NCI-H2196 (cell line): ENCODE data around the gene MCTP2.
"Not testable (repeated sequence)": the region's sequence is repeated elsewhere in the genome, so short reads cannot be mapped to it uniquely, and the experiment has no call there.

ENCODE experiments used
- DNase-seq: peaks from one replicate; lab custom pipeline; 2025; ENCODE audit not compliant: unreplicated experiment; lab: John Stamatoyannopoulos, UW

The MCTP2 gene

DNA sequence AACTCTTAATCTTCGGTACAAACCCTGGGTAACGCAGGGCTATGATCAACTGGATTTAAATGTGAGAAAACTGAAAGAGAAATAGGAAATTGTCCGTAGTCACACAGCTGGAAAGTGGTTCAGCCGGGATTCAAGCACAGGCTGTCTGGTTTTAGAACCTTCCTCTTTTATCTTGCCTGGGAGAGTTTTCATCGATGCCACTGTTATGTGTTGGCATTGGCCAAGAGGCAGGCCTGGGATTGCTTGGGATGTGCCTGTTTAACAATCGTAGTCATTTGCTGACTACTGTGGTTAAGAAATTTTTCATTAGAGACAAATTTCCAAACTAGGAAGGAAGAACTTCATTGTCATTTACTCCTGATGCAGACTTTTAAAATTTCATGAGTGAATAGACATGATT lies 4.3 kb downstream of the MCTP2 start:
- no peak for DNase-seq

DNA sequence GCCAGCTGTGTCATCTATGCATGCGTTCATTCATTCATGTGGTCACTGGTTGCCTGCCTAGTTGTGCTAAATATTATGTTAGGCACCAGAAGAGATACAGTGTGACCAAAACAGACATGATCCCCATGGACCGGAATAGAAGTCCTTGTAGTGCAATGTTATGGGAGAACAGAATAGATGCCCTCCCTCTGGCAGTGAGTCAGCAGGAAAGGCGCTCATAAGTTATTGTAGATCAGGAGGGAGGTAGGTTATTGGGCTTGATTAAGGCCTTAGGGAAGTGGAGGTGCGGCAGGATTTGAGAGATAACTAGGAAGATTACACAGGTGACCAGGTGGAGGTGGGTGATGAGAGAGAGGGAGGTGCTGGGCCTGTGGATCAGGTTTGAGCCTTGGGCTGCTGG lies 5.2 kb downstream of the MCTP2 start:
- DNase-seq: no peak

DNA sequence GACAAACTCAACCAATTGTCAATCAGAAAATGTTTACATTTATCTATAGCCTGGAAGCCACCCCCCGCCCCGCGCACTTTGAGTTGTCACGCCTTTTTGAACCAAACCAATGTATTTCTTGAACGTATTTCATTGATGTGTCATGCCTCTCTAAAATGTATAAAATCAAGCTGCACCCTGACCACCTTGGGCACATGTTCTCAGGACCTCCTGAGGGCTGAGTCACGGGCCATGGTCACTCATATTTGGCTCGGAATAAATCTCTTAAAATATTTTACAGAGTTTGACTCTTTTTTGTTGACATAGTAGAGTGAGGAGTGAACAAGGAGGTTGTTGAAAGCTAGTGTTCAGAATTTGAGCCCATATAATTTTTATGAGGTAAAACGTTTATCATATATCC lies 6.5 kb downstream of the MCTP2 start:
- no peak for DNase-seq

DNA sequence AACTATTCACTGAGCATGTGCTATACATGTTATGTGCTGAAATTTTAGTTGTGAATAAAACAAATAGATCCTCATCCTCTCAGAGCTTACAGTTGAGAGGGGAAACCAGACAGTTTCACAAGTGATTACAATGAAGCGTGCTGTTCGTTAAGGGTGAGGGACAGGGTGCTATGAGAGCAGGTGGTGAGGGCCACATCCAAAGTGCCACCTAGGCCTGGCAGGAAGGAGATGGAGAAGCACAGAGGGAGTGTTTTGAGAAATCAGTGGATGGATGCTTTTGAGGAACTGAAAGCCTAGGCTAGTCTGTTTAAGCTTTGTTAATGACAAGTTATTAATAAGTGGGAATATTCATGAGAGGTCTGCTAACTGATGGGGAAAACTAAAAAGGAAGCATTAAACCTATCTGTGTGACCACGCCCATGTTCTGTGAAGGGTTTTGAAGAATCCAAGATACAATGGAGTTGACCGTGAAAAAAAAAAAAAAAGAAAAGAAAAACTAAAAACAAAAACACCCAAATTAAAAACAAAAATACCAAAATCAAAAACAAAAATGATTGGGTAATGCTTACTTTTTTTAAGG lies 7.3 kb downstream of the MCTP2 start:
- no peak for DNase-seq

DNA sequence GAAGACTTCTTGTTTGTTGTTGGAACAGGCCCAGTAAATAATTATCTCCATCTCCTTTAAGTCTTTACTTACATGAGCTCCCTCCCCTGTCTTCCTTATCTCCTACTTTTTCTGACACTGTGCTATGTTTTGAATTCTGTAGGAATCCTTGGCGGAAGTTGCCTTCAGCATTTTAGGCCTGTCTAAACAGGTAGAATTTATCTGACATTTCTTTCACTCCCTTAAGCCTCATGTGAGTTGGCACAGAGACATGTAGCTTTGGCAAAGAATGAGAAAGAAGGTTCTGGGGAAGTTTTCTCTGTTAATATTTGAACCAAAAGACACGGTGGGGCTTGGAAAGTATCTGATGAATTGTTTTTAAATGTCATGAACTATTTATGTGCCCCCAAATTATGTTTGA lies 8.1 kb downstream of the MCTP2 start:
- no peak for DNase-seq

DNA sequence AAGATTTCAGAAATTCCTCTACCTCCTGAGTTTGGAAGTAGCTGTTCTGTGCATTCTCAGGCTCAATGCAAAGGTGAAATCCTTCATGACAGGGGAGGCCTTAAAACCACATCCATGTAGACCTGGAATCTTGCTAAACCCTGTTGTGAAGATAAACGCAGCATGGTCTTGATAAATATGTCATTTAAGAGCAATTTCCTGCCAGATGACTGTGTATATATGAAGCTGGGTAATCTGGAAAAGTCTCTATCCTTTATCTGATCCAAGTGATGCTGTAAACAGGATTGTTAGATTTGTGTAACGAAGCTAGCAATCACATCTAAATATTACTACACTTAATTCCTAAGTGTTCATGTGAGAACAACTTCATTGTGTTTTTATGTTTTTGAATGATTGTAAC lies 9.1 kb downstream of the MCTP2 start:
- DNase-seq: no peak

DNA sequence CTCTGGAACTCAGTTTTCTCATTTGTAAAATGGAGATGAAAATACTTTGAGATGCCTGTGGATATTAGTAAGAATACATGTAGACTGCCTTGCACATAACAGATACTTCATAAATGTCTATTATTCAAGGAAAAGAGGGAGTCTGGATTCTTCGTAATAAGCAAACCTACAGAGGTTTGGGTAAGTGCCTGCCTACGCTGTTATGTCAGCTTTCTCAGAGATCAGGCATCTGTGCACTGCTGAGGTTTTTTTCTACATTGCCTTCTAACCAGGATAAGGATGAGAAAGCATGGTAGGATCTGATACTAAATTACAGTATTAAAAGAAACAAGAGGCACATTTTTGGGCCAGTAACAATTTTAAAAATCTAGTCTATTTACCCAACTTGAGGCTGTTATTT lies 10.9 kb downstream of the MCTP2 start:
- DNase-seq: no peak

DNA sequence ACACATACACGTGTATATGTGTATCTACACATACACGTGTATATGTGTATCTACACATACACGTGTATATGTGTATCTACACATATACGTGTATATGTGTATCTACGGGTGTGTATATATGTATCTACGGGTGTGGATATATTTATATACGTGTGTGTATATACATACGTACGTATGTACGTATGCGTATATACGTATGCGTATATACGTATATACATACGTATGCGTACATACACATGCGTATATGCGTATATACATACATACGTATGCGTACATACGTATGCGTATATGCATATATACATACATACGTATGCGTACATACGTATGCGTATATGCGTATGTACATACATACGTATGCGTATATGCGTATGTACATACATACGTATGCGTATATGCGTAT lies 11.6 kb downstream of the MCTP2 start:
- DNase-seq: not testable (repeated sequence)

DNA sequence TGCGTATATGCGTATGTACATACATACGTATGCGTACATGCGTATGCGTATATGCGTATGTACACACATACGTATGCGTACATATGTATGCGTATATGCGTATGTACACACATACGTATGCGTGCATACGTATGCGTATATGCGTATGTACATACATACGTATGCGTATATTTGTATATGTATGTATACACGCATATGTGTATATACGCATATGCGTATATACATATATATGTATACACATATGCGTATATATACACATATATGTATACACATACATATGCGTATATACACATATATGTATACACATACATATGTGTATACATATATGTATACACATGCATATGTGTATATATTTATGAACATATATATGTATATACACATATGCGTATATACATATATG lies 12.1 kb downstream of the MCTP2 start:
- no peak for DNase-seq

DNA sequence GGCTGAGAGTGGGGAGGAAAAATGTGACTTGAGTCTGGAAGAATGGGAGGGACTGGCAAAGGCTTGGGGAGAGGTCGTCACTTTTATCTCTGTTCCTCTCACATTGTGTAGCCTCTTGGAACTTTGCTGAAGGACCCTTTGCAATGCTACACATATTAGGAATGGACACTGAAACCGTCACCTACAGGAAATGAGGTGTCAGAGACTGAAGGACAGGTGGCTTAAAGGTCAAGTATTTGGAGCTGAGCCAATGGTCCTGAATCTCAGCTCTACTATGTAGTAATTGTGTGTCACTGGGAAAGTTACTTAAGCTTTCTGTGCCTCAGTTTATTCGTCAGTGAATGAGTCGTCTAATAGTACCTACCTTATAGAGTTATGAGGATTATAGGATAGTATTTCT lies 14.7 kb downstream of the MCTP2 start:
- no peak for DNase-seq

DNA sequence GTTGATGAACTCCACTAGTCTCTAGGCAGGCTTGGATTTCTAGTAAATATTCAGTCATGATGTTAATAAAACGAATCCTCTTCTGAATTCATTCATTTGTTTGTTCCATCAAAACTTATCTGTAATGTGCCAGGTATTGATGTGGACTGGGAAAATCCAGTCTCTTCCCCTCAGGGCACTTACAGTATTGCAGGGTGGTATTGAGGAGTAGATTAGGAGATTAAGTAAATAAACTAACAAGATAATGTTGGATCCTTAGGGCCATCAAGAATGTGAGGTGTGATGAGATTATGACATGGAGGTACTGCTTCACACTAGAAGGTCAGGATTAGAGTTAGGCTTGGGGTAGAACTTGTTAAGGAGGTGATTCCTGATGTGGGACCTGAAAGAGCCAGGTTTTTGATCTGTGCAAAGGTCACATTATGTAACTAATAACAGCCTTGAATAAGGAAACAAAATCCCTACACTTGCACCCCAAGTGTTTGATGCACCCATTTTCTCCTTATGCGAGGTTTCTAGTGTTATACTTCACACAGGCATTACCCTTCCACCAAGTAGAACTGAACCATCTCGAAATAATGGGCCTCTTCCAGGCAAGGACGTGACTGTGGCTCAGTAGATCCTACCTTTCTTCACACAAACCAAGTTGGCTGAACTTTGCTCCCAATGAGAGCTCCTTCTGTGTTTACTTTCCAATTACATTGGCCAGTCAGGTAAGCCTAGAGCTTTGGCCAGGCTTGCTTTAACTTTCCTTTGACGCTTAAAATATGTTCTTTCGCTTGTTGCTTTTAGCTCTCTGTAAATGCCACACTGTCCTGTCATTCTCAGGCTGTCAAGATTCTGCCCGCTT lies 16.7 kb downstream of the MCTP2 start:
- no peak for DNase-seq

DNA sequence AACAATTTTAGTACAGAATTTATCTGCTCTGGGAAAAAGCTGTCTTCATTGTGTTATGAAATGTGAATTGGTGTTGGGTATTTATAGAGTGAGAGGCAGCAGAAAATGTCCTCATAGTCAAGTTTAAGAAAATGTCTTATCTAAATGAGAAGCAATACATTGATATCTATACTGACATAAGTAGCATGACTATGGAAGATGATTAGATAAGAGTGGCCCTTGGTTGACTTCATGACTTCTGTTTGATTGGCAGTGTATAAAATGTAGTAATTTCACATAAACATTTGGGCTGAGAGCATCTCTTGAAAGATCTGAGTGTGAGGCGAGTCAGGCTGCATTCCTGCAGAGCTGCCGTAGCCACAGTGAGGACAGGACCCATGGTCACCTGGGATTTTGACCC lies 19.4 kb downstream of the MCTP2 start:
- no peak for DNase-seq

DNA sequence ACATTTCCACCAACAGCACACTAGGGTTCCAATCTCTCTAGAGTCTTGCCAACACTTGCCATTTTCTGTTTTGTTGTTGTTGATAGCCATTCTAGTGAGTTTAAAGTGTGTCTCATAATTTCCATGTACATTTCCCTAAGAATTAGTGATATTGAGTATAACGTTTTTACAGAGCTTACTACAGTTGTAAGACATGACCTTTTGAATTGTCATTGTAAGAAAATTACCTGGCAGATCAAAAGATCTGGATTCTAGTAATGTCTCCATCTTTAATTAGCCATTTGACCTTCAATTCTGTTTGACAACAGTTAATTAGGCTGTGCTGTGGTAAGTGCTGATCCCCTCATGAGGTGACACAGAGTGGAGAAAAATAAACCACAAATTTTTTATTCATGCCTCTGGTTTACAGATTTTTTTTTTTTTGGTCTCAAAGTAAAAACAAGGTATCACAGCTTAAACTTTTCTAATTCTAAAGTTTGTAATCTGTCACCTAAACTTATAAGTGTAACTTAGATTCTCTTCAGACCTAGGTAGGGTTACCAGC lies 20.9 kb downstream of the MCTP2 start:
- DNase-seq: no peak

DNA sequence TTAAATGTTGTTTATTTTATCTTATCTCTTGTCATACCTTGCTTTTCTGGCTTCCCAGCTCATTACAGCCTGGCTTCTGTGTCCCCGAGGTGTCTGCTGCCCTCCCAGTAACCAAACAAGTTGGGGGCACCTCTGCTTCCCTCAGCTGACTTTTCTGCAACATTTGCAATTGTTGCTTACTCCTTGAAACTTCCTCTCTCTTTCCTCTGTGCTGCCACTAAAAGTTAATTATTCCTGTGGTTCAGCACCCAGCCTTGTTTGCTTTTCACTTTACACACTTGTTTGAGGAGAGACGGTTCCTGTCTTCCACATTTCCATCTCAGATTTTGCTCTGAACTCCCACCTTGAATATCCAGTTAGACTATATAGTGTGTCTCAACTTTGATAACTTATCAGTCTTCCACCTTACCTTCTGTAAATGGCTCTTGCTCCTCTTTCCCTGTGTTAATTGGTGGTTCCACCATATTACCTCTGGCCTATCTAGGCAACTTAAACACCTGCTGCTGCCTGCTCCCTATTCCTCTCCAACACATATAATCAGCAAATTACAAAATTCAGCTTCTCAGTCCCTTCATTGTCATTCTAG lies 21.6 kb downstream of the MCTP2 start:
- no peak for DNase-seq

DNA sequence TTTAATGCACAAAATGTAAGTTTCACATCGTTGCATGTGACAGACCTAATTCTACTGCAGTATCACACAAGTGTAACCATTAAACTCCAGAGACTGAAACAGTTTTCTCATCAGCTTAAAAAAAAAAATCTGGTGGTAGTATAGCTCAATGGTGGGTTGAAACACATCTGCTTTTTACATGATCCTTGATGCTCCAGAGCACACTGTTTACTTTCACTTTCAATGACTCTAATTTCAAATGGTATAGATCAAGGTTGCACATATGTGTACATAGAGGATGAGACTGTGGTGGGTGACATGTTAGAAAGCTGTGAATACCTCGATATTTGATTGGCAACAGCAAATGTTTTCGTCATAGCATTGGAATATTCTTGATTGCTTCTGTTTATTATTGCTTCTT lies 22.4 kb downstream of the MCTP2 start:
- DNase-seq: no peak

DNA sequence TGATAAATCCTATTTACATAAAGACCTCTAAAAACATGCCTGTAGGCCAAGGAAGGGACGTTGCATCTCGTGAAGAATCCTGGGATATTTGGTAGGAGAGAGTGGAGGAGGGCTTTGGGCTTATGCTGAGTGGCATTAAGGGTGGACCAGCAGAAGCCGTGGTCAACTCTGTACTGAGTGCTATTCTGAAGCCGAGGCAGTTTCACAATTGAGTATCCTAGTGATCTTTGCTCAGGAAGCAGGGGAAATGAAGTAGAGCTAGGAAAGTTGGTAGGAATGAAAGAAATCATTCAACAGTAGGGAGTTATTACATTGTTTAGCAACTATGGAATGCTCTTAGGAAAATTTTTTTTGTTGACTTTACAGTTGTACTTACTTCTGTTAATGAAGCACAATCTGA lies 24.2 kb downstream of the MCTP2 start:
- no peak for DNase-seq

DNA sequence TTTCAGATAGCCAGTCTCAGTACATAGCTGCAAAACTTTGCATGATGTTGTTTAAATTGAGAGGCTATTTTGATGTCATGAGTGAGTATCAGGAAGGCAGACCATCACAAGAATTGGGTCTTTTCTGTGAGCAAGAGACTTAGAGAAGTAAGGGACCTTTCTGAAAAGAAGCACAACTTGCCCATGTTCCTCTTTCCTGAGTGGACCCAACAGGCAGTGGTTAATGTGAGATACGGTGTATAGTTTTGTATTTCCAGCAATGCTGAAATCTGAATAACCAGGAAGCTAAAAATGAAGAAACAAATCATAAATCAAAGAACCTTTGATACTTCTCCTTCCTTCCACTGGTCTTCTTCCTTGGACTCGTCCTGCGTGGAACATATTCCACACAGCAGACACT lies 25.1 kb downstream of the MCTP2 start:
- DNase-seq: no peak

DNA sequence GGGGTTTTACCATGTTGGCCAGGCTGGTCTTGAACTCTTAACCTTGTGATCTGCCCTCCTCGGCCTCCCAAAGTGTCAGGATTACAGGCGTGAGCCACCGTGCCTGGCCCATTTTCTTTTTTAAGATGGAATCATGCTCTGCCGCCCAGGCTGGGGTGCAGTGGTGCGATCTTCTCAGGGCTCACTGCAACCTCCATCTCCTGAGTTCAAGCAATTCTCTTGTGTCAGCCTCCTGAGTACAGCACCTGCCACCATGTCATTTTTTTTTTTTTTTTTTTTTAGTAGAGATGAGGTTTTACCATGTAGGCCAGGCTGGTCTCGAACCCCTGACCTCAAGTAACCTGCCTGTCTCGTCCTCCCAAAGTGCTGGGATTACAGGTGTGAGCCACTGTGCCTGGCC lies 26.4 kb downstream of the MCTP2 start:
- DNase-seq: not testable (repeated sequence)

DNA sequence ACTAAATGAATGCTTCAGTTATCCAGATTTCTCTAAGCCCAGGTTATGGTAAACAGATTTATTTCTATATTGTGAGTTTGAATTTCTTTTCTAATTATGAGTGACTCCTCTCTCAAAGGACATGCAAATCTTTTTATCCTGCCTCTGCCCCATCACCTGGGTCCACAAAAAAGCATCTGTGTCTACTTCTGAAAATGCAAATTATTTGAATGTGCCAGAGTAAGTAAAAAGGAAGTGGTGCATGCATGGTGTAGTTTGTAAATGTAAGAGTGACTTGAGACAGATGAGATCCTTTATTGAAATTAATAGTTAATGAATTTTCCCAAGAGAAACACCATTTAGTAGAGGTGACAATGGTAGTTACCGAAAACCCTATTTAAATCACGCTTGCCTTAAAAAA lies 26.9 kb downstream of the MCTP2 start:
- no peak for DNase-seq

DNA sequence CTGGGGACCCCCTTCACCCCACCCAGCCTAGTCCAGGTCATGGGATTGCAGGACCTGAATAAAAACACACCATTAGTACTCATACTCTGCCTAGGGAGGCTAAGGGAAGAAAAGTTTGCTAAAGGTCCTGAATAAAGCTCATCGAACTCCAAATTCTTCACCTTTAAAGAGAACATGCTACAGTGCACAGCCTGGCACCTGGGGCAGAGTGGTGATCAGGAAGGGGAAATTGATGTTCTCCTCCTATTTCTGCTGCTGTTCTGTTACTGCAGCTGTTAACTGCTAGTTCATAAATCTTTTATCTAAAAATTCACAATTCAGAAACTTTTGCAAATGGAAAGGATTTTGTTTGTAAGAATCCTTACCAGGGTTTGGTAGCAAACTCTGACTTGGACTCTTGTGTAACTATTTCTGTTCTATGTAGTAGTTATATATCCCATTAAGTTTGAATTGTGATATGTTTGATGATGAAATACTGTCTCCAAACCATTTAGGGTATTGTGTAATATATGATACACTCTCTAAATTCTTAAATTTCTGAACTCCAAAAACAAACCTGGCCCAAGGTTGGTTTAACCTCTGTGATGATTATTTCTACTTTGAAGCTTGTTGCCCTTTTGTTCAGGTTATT lies 27.9 kb downstream of the MCTP2 start:
- DNase-seq: no peak

DNA sequence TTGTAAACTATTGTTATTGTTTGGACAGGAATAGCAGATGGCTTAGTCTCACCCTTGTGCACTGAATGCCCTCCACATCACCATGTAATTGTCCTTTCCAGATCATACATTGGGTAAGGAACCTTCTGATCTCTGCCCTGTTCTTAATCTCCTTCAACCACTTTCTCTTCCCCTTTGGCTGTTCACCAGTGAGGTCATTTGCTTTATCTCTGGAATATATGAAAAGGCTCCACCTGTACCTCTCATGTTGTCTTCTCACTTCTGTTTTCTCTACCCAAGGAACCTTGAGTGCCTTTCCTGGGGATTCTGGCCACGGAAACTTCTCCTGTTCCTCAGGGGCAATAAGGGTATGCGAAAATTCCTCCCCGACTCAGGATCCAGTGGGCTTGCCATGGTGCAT lies 28.5 kb downstream of the MCTP2 start:
- no peak for DNase-seq

DNA sequence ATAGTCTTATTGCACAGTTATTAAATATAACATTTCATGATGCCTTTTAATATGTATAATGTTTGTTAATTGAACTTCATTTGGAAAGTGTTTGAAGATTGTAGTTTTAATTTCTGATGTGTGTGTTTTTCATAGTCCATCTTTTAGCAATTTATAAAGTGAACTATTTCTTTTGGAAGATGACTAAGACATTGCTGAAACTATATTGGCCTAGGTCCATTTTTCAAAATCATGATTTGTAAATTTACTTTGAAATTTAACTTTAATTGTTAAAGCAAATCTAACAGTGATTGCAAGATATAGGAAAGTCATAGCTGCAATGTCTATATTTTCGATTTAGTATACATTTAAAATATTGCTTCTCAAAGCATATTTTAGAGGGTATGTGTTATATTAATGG lies 30.8 kb downstream of the MCTP2 start:
- DNase-seq: no peak
